ENCODE results near the gene COX7A2.

The COX7A2 gene

GRCh38 chr6:75243333-75244062, at the start of gene COX7A2:
COX7A2 (minus strand) TSS chr6:75243801; CDS start chr6:75243734, 67 bp downstream.
- peak; percentile 73 to 79 for DNase-seq (ENCODE audit: low read depth in 2 of 2)

DNA sequence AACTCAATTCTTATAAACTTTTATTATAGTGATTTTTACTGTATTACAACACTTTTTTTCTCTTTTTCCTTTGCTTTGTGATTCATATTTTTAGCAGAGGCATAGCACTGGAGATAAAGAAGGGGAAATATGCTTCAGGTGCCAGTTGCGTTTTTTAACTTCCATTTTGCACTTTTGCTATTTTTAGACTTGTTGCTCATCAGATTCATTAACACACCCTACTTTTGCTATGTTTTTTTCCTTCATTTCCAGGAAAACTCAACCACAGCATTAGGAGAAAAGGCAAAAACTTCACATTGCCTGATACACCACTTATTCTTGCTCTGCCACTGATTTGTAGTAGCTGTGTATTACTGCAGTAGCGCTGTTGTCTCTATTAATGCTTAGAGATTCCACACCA, 49.0 kb upstream of the COX7A2 start:
- no peak for DNase-seq (ENCODE audit: low read depth in 2 of 2)

- no peak for DNase-seq (ENCODE audit: low read depth in 2 of 2)
Measured at GRCh38 chr6:75291744-75292143, 48.1 kb upstream of the COX7A2 start.

DNA sequence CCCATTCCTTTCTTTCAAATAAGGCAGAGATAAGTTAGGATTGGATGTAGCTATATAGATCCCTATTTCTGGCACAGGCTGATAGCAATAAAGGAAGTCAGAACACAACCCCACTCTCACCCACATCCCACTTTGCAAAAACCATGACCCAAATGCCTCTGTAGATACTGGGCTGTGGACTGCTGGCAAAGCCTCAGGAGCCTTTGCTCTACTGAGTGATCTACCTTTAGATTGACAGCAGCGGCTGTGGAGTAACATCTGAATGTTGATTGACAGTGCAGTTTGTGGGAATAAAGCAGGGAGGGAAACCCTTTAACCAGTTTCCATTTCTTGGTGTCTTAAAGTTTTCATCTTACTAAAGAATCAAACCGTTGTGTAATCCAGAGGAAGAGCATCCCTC, 47.7 kb upstream of the COX7A2 start:
- DNase-seq (ENCODE audit: low read depth in 2 of 2), result no peak

DNA sequence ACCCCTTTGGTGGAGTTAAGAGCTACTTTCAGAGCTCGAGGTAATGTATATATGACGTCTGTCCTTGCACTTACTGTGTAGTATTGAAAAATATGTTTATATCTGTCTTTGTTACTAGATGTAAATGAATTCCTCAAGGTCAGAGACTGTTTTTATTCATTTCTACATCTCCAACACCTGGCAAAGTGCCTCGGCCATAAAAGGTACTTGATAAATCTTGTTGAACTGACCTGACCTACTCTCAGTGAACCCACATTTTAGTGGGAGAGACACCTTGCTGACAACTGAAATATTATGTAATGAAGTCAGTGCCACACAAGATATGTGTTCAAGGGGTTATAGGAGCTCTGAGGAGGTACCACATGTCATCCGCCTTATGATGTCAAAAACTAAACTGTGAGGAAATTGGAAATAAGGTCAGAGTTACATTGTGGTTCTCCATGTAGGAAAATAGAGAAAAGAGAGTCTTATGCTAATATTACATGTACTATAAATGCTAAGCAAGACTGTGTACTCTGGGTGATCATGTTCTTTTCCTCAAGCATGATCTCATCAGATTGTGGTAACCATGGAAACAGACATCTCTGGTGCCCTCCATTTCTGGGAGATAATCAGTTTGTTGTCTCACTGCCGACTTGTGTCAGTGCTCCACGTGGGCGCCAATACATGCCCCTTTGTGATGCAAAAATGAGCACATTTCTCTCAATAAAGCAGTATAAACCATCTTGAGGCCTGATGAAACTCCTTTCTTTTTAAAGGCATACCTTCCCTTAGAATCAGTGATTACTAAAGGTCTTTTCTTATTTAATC, 46.7 kb upstream of the COX7A2 start:
- DNase-seq (ENCODE audit: low read depth in 2 of 2), result no peak

GRCh38 chr6:75288023-75288422, 44.4 kb upstream of the COX7A2 start:
- no peak for DNase-seq (ENCODE audit: low read depth in 2 of 2)

GRCh38 chr6:75287424-75287823, 43.8 kb upstream of the COX7A2 start:
- DNase-seq (ENCODE audit: low read depth in 2 of 2), result no peak

DNA sequence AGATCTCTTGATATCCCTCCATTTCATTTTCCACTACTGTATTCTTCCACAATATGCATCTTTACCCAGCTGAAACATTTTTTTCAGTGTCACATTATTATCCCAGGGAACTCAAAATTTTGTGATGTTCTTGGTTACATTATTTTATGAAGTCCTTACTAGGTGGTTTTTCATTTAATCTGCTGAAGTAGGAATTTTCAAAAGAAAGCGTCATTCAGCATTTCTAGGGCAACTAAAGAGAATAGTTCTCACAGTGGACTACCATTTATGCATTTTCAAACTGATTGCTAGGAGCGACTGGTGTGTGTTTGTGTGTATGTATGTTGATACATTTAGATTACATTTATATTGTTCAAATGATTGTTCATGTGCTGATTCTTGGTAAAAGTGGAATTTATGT, 43.4 kb upstream of the COX7A2 start:
- DNase-seq (ENCODE audit: low read depth in 2 of 2), result no peak

DNA sequence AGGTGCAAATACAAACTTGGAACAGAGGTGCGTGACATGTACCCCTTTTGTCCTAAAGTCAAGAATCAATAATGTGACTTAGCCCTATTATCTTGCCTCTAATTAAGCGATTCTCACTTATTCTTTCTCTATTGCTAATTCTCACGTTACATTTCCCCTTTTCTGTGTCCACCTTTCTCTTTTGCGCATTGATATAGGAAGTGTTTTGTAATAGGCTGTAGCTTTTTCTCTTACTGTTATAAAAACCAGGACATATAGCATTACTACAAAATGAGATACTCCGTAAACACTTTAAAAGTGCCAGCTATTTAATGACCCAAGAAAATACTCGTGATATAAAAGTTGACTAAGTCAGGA, 41.7 kb upstream of the COX7A2 start:
- no peak for DNase-seq (ENCODE audit: low read depth in 2 of 2)

DNA sequence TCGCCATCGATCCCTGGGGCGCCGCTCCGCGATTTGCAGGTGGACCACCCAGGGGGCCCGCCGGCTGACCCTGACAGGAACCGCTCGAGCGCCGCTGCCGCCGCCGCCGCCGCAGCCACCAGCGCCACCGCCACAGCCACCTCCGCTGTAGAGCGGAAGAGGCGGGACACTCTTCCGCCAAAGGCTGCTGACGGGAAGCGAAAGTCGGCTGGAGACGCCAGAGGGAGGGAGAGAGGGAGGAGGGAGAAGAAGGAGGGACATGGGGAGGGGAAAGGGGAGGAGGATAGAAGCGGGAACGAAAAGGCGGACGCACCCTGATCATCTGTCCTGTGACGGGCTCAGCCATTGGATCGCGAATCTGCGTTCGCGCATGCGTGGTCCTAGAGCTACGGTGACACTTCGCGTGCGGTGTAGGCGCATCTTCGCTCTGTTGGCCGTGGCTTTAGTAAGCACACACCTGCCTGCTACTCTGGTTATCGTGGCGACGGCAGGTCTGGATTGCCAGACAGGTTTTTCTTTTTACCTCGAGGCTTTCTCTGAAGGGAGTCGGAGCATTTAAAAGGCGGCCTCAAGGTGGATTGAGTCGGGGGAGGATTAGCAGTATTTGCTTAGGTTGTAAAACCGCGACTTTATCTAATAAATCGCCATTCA, 41.2 kb upstream of the COX7A2 start, which contains the start of gene TMEM30A:
TSS of gene TMEM30A (minus strand) at position 161 of the 651 bp plus-strand sequence. CDS start at position 7, 154 bp downstream.
- DNase-seq (ENCODE audit: low read depth in 2 of 2), result peak; percentile 93 to 96

DNA sequence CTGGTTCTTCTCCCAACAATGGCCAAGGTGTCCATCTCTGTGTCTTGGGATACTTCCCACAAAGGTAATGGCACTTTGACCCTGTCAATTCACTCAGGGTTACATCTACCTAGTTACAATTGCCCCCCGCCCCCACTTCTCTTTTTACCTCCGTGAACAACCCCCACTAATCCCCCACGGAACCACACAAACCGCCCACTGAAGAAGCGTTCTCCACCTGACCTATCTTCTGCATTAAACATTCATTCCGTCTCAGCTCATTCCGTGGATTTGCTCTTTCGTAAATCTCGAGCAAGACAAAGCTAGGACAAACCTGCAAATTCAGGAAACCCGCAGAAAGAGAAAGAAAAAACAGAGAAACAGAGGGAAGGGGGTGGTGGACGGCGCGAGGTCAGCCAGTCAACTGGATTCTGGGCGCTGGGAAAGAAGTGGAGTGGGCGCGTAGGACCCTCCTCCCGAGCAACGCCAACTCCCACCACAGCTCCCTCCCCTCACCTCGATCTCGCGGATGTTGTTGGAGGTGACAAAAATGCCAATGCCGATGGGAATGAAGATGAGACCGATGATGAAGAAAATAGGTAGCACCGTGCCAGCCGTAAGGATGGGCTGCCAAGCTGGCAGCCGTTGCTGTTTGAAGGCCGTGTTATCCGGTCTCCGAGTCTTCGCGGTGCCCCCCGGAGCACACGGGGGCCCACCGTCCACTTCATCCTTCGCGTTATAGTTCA, 40.5 kb upstream of the COX7A2 start:
- DNase-seq (ENCODE audit: low read depth in 2 of 2), result peak in 1 of 2 donors; percentile 4

GRCh38 chr6:75282706-75283105, 39.1 kb upstream of the COX7A2 start:
- DNase-seq (ENCODE audit: low read depth in 2 of 2), result no peak

- DNase-seq (ENCODE audit: low read depth in 2 of 2), result no peak
Measured at GRCh38 chr6:75281653-75282052, 38.1 kb upstream of the COX7A2 start.

GRCh38 chr6:75280131-75280855, 36.7 kb upstream of the COX7A2 start:
- no peak for DNase-seq (ENCODE audit: low read depth in 2 of 2)

DNA sequence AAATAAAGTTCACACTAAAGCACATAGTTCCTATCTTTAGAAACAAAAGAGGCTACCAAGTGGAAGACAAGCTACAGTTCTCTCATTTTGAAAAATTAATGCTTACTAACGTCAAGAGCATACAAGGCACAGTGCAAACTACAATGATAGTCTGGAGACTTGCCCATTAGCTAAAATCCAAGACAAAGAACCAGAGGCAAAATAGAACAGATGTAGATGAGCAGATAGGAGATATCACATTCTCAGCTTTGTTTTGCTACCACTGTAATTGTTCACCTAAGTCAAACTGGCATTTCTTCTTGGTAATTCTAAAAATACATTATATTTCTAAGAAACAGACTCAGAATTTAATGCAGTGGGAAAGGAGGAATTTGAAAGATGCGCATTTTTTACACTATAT, 35.8 kb upstream of the COX7A2 start:
- no peak for DNase-seq (ENCODE audit: low read depth in 2 of 2)

- no peak for DNase-seq (ENCODE audit: low read depth in 2 of 2)
Measured at GRCh38 chr6:75278474-75279077, 35.0 kb upstream of the COX7A2 start.

DNA sequence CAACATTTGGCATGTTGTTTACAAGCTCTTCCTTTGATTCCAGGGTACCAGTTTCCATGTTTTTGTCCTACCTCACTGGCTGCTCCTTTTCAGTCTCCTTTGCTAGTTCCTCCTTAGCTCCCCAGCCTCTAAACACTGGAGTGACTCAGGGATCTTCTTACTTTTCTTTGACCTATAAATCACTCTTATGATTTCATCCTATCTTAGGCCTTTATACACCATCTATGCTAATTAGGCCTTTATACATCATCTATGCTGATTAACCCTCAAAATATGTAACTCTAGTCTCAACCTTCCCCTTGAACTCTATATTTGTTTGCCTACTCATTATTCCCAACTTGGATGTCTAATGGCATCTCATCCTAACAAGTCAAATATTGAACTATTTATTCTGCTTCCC, 31.5 kb upstream of the COX7A2 start:
- DNase-seq (ENCODE audit: low read depth in 2 of 2), result no peak

- DNase-seq (ENCODE audit: low read depth in 2 of 2), result no peak
Measured at GRCh38 chr6:75273009-75273408, 29.4 kb upstream of the COX7A2 start.

DNA sequence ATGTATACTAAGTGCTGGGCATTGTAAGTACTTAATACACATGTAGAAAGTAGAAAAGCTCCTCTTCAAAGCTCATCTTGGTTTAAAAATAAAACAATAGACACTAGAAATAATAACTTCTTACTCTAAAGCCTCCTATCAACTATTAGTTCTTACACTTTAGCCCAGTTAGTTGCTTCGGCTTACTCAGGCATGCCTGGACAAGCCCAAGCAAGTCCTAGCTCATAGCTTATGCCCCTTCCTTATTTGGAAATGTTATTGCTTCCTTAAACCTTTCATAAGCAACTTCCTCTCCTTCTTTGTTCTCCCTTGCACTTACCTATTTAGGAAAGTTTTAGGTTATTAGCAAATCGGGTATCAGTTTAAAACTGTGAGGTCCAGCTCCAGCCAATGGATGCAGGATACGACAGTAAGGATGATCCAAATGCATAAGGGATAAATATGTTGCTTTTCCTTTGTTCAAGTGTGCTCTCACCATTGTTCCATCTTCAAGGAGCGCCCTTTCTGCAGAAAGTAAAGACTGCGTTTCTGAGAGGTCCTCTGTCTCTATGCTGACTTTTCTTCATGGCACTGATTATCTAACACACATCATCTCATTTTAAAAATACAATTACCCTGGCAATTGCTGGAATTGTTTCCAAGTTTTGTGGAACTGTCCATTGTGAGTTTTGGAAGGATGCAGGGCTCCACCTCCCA, 28.7 kb upstream of the COX7A2 start:
- no peak for DNase-seq (ENCODE audit: low read depth in 2 of 2)

GRCh38 chr6:75268988-75269354, 25.4 kb upstream of the COX7A2 start:
- no peak for DNase-seq (ENCODE audit: low read depth in 2 of 2)

Data from stimulated activated CD8-positive, alpha-beta memory T cell treated with anti-CD3 and anti-CD28 coated beads, Interleukin-15, amount 100 ng/mL, for 48 hours (primary cell).